Epithelial cell of prostate (primary cell): ENCODE measurements around the gene OR5T2.
"Not testable (repeated sequence)": the region's sequence is repeated elsewhere in the genome, so short reads cannot be mapped to it uniquely, and the experiment has no call there.

Experiments
- DNase-seq: peaks from one replicate; pipeline ENCODE4 v3.0.0-alpha.2; 2011; ENCODE audit warnings: low read depth, low spot score
- H3K27ac ChIP-seq: fragments of 450-650 bp; 2 replicates; pipeline ENCODE4 v1.5.1; 2017; ENCODE audit warnings: mild to moderate bottlenecking

The OR5T2 gene

GRCh38 chr11:56234155-56234554, at the start of gene OR5T2:
Gene OR5T2 (minus strand): TSS chr11:56234255. CDS start chr11:56233062, 1,193 bp downstream.
- no peak for DNase-seq
- no peak within 1 kb of the TSS for H3K27ac ChIP-seq

- no peak for DNase-seq
- no peak within 1 kb of the TSS for H3K27ac ChIP-seq
Measured at GRCh38 chr11:56273854-56274253, 39.8 kb upstream of the OR5T2 start, which contains the start of gene OR5T1. Gene OR5T1 (plus strand): TSS chr11:56274154. CDS start chr11:56275639, 1,485 bp downstream.

GRCh38 chr11:56271092-56271491, 37.0 kb upstream of the OR5T2 start:
- DNase-seq: no peak
- H3K27ac ChIP-seq: no peak overlapping the region

GRCh38 chr11:56251954-56252353, 17.9 kb upstream of the OR5T2 start, which contains the start of gene OR5T3:
Gene OR5T3 (plus strand): TSS chr11:56252254. CDS start chr11:56252254, 0 bp downstream.
- no peak within 1 kb of the TSS for H3K27ac ChIP-seq
- no peak for DNase-seq

GRCh38 chr11:56219735-56220134, 14.3 kb downstream of the OR5T2 start:
- DNase-seq, H3K27ac ChIP-seq: not testable (repeated sequence)

- no peak for DNase-seq
- no peak overlapping the region for H3K27ac ChIP-seq
Measured at GRCh38 chr11:56214537-56214936, 19.5 kb downstream of the OR5T2 start.

- no peak for DNase-seq
- no peak overlapping the region for H3K27ac ChIP-seq
Measured at GRCh38 chr11:56207790-56208189, 26.3 kb downstream of the OR5T2 start.

GRCh38 chr11:56197367-56197766, 36.7 kb downstream of the OR5T2 start:
- no peak overlapping the region for H3K27ac ChIP-seq
- no peak for DNase-seq

GRCh38 chr11:56196705-56197104, 37.4 kb downstream of the OR5T2 start:
- H3K27ac ChIP-seq: no peak overlapping the region
- DNase-seq: no peak

- no peak for DNase-seq
- H3K27ac ChIP-seq: no peak overlapping the region
Measured at GRCh38 chr11:56188602-56189001, 45.5 kb downstream of the OR5T2 start.

GRCh38 chr11:56183459-56183858, 50.6 kb downstream of the OR5T2 start:
- no peak for DNase-seq

More at GRCh38 chr11:56183459-56183858, 50.6 kb downstream of the OR5T2 start:
- no peak overlapping the region for H3K27ac ChIP-seq
